NT2/D1 (cell line): ENCODE data around the gene RBSN.

Source experiments
- YY1 ChIP-seq: IDR thresholded peaks from 2 replicates; pipeline ENCODE4 v1.6.1; 2011; ENCODE audit not compliant: insufficient read length, insufficient read depth
- ZNF274 ChIP-seq: IDR thresholded peaks from 2 replicates; pipeline ENCODE4 v1.6.1; 2011; ENCODE audit warnings: mild to moderate bottlenecking, low read depth, low read length

DNA sequence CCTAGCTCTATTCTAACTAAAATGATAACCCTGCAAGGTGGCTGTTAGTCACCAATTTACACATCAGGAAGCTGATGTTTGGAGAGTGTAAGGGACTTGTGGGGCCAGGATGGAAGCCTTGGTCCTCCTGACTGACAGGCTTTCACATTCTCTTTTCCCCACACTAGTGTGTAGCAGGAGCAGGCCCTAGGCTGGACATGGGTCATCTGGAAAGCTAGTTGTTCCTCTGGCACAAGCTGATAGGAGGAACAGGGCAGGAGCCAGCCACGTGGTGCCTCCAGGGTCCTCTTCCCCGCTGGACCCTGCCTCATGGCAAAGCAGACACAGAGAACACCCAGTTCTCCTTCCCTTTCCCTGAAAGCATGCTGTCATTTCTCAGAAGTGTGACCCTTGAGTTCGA is 18.1 kb upstream of the RBSN start:
- TF ChIP-seq ZNF274 (no peak), YY1 (no peak)
